Spleen (tissue), 7 donors: Measurements from ENCODE around the gene CD300LG.

Experiments used
- POLR2A ChIP-seq, 3 donors: fragments of 450-650 bp; IDR thresholded peaks; one replicate each; pipeline ENCODE4 v1.5.1; 2017; ENCODE audit warnings: antibody characterized with exemption in 3 of 3, mild to moderate bottlenecking in 1 of 3
- POLR2AphosphoS5 ChIP-seq, 3 donors: sonication (generic); formaldehyde crosslinking; IDR thresholded peaks; one replicate each; pipeline ENCODE4 v1.5.1; 2017; ENCODE audit warnings: antibody characterized with exemption in 3 of 3
- TF ChIP-seq, protein P1 (sequence below), 11 experiments: fragments of 200-600 bp in 7 of 11; fragments of 450-650 bp in 4 of 11; sonication (generic) in 4 of 11; IDR thresholded peaks in 8 of 11; conservative IDR thresholded peaks in 3 of 11; 1 replicate in 7 of 11; 2 replicates in 4 of 11; pipeline versions ENCODE4 v1.4.0 to v1.8.0; 2016 to 2021; ENCODE audit warnings: antibody characterized with exemption in 11 of 11, inconsistent platforms in 4 of 11, mild to moderate bottlenecking in 1 of 11
- donor health status: DM: no; HTN: no; CAD: no; lungs with moderate emphysema.
- donor health status: DM: no; HTN: no; CAD: no.
- donor health status: DM: no; HTN: no; CAD: no.

DNA sequence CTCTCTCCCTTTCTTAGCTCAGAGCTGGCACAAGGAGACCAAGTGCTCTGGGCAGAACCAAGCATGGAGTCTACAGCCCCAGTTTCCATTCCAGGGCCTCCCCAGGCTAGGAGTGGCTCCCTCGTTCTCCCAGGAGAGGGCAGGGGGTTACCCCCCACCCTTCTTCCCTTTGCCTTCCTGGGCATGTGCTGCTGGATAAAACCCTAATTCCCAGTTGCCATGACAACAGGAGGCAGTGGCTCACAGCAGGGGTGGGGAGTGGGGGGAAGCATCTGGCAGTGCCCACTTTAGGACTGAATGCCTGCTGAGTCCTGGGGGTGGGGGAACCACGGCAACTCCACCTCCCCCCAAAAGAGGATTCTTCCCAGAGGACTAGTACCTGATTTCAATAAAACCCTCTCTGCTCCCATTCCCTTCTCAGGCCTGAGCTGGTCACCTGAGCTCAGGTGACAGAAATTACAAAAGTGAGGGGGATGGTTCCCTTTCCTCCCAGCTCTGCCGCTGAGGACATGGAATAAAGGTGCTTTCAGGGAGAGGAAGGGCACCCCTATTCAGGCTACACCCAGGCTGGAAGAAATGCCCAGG is 58.5 kb downstream of the CD300LG start:
- no peak for TF ChIP-seq POLR2AphosphoS5 (IDR thresholded peaks at IDR 0.05)
- TF ChIP-seq, protein P1, sequence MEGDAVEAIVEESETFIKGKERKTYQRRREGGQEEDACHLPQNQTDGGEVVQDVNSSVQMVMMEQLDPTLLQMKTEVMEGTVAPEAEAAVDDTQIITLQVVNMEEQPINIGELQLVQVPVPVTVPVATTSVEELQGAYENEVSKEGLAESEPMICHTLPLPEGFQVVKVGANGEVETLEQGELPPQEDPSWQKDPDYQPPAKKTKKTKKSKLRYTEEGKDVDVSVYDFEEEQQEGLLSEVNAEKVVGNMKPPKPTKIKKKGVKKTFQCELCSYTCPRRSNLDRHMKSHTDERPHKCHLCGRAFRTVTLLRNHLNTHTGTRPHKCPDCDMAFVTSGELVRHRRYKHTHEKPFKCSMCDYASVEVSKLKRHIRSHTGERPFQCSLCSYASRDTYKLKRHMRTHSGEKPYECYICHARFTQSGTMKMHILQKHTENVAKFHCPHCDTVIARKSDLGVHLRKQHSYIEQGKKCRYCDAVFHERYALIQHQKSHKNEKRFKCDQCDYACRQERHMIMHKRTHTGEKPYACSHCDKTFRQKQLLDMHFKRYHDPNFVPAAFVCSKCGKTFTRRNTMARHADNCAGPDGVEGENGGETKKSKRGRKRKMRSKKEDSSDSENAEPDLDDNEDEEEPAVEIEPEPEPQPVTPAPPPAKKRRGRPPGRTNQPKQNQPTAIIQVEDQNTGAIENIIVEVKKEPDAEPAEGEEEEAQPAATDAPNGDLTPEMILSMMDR (IDR thresholded peaks at IDR 0.05 in 8 of 11, conservative IDR thresholded peaks at IDR 0.05 in 3 of 11): no peak
- no peak for TF ChIP-seq POLR2A (IDR thresholded peaks at IDR 0.05)
